Fibroblast of upper back skin (primary cell): Measurements from ENCODE around the gene MBP.
"Not testable (repeated sequence)": the region's sequence is repeated elsewhere in the genome, so short reads cannot be mapped to it uniquely, and the experiment has no call there.

Experiments
- DNase-seq: peaks from one replicate; pipeline ENCODE4 v3.0.0-alpha.2; 2013

MBP gene

DNA sequence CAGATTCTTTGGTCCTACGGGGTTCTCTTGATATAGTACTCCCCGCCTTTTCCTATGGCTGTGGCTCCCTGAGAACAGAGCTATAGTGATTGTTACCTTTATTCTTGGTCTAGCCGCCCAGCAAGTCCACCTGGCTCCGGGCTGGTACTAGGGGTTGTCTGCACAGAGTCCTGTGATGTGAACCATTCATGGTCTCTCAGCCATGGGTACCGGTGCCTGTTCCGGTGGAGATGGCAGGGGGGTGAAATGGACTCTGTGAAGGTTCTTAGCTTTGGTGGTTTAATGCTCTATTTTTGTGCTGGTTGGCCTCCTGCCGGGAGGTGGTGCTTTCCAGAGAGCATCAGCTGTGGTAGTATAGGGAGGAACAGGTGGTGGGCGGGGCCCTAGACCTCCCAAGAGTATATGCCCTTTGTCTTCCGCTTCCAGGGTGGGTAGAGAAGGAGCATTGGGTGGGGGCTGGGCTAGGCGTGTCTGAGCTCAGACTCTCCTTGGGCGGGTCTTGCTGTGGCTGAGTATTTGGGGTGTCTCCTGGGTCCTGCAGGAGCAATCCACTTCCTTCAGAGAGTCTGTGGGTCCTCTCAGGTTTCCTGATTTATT is 166.9 kb downstream of the MBP start:
- DNase-seq: not testable (repeated sequence)

DNA sequence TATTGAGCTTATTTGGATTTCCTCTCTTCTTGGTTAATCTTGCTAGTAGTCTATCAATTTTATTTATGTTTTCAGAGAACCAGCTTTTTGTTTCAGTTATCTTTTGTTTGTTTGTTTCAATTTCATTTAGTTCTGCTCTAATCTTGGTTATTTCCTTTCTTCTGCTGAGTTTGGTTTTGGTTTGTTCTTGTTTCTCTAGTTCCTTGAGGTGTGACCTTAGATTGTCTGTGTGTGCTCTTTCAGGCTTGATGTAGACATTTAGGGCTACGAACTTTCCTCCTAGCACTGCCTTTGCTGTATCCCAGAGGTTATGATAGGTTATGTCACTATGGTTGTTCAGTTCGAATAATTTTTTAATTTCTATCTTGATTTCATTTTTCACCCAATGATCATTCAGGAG is 168.6 kb downstream of the MBP start:
- DNase-seq: no peak

DNA sequence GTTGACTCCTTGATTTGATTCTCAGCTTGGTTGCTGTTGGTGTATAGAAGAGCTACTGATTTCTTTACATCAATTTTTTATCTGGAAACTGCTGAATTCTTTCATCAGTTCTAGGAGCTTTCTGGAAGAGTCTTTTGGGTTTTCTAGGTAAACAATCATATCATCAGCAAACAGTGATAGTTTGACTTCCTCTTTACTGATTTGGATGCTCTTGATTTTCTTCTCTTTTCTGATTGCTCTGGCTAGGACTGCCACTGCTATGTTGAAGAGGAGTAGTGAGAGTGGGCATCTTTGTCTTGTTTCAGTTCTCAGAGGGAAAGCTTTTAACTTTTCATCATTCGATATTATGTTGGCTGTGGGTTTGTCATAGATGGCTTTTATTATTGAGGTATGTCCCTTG is 169.7 kb downstream of the MBP start:
- DNase-seq: no peak

DNA sequence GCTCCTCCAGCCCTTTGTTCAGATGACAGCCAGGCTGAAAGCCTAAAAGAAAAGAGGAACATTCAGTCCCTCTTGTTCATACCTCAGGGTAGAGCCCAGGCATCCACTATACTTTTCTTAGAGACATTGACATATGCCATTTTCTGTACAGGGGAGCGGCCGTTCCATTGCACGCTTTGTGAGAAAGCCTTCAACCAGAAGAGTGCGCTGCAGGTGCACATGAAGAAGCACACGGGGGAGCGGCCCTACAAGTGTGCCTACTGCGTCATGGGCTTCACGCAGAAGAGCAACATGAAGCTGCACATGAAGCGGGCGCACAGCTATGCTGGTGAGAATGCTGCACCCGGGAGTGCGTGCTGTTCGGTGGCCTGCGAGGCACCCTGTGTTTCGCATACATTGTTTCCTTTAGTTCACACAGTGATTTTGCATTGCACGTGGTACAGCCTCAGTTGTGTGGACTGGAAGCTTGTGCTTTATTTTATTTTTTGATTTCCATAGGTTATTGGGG is 172.0 kb downstream of the MBP start:
- DNase-seq: no peak

DNA sequence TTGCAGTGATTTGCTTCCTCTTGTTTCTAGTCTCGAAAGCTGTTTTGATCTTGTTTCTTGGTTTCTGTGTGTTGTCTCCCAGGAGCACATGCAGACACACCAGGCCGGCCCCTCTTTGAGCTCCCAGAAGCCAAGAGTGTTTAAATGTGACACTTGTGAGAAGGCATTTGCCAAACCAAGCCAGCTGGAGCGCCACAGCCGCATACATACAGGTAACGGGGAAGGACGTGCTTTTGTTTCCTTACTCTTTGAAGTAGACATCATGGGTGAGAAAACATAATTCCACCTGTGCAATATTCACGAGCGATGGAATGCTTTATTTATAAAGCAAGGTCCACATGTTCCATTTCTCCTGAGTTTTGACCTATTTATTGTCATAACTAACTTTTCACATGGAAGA is 173.0 kb downstream of the MBP start:
- no peak for DNase-seq

DNA sequence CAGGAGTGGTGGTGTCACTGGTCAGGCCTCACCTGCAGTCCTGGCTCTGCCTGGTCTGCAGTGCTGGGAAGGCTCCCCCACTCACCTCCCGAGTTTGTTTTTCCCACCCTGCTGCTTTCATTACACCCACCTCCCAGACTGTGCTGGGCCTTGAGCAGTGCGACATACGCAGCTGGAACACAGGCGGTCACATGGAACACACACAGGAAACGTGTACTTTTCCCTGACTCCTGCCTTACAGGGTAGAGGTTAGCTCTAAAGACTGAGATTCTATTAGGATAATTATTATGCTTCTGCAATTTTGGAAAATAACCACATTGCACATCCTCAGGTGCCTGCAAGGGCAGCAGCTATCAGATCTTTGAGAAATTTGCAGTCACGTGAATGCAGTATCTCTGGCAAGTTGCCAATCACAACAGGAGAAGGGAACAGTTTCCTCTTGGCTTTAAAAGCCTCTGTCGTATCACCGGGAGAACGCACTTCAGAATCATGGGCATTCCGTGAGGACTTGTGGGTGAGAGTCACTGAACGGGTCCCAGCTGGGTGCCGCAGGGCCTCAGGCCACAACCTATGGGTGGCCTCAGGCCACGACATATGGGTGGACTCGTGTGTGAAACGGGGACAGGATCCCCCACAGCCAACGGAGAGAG is 173.8 kb downstream of the MBP start:
- peak; percentile 7 for DNase-seq

DNA sequence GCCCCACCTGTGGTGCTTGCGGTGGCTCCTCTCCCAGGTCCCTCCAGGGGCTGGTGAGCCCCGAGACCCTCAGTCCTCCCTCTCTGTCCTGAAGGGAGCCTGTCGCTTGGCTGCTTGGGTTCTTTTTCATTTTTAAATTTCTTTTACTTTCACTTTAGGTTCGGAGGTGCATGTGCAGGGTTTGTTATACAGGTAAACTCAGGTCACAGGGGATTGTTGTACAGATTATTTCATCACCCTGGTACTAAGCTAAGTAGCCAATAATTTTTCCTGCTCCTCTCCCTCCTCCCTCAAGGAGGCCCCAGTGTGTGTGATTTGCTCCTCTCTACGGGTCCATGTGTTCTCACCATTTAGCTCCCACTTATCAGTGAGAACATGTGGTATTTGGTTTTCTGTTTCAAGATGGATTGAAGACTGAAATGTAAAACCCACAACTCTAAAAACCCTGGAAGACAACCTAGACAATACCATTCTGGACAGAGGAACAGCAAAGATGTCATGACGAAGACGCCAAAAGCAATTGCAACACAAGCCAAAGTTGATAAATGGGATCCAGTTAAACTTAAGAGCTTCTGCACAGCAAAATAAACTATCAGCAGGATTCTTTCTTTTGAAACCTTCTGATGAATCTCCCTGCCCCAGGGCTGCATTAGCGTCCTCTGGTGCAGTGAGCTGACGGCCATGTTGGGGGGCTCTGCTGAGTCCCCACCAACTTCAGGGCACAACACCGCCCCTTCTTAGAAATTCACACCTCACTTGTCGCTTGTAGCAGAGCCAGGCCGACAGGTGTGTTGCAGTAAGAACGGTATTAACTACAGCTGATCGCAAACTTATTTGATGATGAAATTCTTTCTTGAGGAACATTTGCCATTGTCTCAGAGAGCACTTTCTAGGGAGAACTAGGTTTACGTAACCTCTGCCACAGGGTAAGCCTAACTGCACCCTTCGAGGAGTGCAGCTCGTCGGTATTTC is 174.9 kb downstream of the MBP start:
- DNase-seq: no peak

DNA sequence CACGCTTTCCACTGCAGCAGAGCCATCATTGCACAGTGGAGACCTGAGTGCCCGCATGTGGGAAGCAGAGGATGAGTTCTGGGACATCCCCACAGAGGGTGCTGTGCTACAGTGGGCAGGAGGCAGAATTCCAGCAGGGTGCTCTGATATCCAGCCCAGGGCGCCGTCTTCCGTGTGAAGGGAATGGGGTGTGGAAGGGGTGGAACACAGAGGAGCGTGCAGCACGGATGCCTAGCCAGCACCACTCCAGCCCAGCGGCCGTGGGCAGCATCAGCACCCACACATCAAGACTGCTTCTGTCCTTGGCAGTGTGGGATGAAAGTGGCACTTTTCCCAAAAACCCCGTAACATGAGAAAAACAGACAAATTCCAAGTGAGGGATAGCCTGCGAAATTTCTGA is 175.9 kb downstream of the MBP start:
- DNase-seq: no peak

DNA sequence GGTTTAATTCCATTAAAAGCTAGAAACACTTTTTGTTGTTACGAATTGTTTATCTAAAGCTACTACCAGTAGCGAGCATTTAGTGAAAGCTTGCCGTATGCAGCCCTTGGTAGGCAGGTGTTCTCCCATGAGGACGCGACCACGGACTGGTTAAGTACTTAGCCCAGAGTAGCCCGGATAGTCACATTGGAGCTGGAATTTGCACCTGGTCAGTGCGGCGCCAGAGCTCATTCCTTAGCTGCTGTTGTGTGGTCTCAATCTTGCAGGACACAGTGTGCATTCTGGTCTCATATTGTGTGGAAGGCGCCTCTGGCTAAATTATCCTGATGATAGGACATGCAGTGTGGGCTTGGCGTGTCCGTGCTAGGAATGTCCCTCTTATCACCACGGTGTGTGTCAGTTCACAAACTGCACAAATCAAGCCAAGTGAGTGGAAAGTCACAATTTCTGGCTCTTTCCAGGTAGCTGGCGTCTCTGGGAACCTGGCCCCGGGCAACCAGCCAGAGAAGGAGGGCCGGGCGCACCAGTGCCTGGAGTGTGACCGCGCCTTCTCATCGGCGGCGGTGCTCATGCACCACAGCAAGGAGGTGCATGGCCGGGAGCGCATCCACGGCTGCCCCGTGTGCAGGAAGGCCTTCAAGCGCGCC is 176.9 kb downstream of the MBP start:
- no peak for DNase-seq

DNA sequence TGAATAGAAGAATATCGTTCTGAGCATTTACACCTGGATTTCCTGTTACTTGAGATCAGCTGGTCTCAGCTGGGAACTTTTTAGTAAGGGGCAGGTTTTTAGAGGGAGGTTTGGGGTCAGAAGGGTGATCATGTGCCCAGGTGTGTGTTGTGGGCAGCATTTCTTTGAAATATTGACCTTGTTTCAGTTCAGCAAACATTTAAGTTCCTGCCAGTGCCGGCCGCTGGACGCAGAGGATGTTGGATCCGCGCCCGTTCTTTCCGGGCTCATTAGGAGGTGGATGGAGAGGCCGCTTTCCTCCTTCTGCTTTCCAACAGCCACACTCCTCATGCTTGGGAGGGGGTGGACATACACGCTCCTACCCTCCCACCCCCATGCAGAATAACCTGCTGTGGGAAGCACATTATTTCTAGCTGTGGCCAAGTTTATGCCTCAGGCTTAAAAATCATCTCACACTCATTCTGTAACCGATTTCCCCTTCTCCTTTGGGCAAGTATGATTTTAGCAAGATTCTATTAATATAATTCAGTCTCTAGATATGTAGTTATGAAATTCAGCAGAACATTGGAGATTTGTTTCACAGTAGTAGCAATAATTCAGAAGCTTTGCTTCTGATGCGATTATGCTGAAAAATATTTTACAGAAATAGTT is 178.9 kb downstream of the MBP start:
- peak; percentile 4 for DNase-seq

DNA sequence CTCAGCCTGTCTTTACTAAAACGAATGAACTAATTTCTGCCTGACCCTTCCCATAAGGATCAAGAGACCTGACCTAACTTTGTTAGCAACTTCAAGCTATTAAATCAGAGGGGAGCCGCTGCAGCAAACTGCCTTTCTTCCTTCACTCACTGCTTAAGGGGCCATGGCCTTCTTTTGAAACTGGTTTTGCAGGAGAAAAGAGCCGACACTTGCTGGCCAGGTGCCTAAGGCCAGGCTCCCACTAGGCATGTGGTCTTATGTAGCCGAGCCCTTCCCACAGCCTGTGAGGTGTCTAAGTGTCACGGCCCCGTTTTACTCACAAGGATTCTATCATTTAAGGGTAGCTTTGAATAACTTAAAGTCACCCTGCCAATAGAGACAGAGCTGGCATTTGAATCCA is 179.4 kb downstream of the MBP start:
- DNase-seq: no peak

DNA sequence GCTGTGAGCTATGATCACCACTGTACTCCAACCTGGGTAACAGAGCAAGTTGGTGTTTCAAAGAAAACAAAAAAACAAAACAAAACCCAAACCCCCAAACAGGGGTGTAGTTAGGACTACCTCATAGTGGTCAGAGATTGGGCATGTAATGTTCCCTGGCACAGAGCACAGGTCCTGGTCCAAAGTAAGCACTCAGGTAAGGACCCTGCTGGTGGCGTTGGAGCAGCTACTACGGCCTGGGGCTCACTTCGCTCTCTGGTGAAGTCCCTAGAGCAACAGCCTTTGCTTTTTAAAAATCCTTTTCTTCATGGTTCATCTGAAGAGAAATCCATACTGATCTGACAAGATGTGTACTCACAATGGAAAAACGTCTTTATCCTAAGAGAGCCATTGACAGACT is 179.8 kb downstream of the MBP start:
- no peak for DNase-seq

DNA sequence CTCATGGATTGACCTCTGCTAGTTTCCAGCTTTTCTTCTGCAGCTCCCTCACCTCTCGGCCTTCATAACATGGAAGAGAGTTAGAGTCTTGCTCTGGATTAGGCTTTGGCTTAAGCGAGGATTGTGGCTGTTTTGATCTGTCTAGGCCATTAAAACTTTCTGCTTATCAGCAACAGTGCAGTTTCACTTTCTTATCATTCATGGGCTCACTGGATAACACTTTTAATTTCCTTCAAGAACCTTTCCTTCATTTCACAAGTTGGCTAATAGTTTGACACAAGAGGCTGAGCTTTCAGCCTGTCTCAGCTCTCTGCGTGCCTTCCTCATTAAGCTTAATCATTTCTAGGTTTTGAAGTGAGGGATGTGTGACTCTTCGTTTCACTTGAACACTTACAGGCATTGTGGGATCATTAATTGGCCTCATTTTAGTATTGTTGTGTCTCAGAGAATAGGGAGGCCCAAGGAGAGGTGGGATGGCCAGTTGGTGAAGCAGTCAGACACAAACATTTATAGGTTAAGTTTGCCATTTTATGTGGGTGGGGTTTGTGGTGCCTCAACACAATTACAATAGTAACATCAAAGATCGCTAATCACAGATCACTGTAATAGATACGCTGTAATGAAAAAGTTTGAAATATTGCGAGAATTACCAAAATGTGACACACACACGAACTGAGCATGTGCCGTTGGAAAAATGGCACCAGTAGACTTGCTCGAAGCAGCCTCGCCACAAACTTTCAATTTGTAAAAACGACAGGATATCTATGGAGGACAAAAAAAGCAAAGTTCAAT is 180.9 kb downstream of the MBP start:
- DNase-seq: no peak

DNA sequence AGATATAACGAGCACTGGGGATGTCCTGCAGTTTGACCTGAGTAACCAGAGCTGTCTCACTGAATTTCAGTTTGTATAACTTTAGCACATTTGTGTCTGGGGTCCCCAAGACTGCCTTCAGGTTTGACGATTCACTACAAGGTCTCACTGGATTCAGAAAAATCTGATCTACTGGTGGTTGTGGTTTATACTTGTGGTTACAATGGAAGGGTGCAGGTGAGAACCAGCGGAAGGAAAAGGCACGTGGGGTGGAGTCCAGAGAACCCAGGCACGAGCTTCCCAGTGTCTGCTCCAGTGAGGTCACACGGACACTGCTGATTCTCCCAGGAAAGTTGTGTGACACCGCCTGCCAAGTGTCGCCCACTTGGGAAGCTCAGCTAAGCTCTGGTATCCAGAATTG is 184.2 kb downstream of the MBP start:
- no peak for DNase-seq

DNA sequence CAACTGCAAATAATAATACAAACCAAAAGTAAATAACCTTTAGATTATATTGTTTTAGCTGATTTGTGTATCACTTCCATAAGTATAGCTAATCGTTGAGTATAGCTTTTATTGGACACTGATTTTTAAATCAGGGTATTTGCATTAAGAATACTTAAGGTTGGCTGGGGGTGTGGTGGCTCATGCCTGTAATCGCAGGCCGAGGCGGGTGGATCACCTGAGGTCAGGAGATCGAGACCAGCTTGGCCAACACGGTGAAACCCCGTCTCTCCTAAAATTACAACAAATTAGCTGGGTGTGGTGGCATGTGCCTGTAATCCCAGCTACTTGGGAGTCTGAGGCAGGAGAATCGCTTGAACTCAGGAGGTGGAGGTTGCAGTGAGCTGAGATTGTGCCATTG is 188.2 kb downstream of the MBP start:
- DNase-seq: not testable (repeated sequence)

DNA sequence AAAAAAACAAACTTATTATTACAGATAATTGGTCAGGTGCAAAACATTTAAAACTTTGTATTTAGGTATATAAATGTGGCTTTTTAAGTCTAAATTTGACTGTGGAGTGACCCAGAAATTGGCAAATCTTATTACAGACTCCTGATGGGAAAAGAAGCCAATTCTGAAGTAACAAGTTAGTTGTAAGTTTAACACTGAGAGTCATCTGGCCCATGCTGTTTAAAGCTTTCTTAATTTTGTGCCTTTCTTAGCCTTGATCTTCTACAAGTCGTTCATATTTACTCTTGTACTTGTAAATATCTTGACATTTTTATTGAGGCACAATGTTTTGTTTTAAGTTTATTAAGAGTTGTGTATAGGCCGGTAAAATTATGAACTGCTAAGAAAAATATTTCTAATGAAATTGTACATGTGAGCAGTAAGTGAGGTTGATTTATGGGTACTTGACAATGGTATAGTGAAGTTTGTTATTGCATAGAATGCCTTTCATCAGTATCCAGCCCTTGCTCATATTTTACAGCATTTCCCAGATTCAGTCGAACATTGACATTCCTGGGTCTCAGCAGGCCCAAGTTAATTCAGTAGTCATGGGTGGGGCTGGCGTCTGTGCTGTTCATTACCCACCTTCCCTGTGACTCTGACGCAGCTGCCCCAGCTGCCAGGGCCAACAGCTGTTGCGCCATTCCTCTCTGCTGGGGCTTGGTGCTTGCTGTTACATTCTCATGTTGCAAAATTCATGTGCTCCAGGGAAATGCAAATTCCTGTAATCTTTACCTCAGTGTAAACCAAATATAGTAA is 188.8 kb downstream of the MBP start:
- DNase-seq: peak; percentile 56

DNA sequence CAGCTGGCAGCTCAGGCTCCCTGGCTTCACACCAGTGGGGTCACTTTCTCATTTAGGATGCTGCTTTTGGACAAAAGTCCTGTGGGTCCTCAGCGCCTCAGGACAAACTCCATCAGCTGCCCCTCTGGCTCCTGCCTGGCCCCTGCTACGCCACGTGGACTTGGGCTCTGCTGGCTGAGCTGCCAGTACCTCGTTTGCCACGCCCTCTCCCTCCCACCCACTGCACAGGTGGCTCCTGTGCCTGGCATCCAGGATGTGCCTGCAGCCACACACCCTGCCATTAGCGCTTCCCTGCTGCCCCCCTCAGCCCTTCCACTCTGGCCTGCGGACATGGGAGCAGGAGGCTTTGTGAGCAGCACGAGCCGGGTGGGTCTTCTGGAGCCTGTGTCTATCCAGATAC is 191.3 kb downstream of the MBP start:
- no peak for DNase-seq

DNA sequence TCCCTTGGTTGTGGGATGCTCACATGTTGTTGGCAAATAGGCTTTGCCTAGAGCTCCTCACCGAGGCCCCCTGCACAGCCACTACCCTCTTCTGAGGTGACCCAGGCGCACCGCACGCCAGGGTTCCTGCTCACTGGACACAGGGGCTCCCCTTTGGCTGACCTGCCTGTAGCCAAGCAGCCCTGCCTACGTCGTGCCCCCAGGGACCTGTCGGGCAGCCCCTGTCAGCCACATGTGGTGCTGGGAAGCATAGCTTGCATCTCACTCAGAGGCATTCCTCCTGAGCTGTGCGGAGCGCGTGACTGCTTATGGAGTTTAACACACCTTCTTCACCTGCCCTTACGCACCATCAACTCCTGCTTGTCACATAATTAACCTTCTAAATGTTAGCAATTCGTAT is 194.0 kb downstream of the MBP start:
- no peak for DNase-seq

DNA sequence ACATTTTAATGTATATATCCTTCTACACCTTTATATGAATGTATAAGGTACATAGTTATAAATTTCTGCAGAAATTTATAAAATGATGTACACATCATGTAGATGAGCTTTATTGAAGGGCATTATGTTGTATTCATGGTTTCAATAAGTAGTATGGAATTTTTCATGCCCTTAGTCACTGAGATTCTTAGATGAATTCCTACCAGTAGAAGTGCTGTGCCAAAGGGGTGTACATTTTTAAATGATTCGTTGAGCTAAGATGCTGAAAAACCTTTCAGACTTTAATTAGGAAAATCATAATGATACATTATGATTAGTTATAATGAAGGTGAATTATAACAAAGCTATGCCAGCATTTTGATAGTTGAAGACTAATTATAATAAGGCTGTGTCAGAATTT is 195.0 kb downstream of the MBP start:
- DNase-seq: peak; percentile 16

DNA sequence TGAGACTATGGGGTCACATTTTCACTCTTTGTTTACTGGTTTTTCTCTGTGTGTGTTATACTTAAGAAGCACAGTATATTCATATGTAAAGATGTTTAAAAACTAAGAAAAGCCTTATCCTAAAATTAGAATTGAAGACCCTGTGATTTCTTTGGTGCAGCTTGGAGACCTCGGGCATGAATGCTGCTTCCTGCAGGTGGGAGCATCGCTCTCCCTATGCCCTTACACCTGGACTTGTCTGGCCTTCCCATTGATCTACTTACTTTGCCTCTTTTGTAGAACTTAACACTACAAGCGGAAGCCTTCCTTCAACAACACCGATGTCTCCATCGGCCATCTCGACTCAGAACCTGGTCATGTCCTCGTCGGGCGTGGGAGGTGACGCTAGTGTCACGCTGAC is 195.7 kb downstream of the MBP start:
- no peak for DNase-seq

DNA sequence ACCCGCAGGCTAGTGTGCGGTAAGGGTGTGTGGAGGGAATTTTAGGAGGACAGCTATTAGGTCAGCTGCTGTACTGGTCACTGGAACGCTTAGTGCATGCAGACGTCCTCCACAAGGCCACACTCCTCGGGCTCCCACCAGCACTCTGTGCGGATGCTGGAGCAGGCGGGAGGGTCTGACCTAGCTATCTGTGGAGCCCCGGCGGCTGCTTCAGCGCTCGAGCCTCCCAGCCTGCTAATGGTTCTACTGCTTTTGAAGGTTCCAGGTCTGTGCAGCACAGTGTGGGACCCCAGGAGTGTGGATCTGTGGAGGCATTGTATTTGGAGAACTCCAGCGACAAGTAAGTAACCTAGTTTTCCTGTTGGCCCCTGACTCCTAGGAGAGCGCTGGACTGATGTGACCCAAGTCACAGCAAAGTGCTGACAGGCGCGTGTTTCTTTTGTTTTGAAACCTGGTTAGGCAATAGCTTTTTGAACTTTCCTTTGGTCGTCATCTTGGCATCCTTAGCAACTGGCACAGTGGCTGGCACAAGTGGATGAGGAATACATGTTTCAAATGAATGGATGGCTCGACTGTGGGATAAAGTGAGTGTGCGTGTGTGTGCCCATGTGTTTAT is 196.8 kb downstream of the MBP start:
- no peak for DNase-seq
